Lower leg skin (tissue), 3 donors: ENCODE data around the gene PEX12.

ENCODE experiments used
- CTCF ChIP-seq, 3 donors: fragments of 450-650 bp; IDR thresholded peaks; one replicate each; pipeline ENCODE4 v1.5.1; 2016; ENCODE audit warnings: antibody characterized with exemption in 3 of 3, mild to moderate bottlenecking in 3 of 3, moderate library complexity in 2 of 3
- POLR2A ChIP-seq, 2 donors: fragments of 450-650 bp; IDR thresholded peaks; one replicate each; pipeline ENCODE4 v1.6.1; 2016 to 2017; ENCODE audit warnings: antibody characterized with exemption in 2 of 2, mild to moderate bottlenecking in 1 of 2, moderate library complexity in 1 of 2

GRCh38 chr17:35575759-35576158 is 2.6 kb downstream of the PEX12 start:
- no peak for TF ChIP-seq CTCF (IDR thresholded peaks at IDR 0.05)
- TF ChIP-seq POLR2A (IDR thresholded peaks at IDR 0.05), result no peak
